Left renal cortex interstitium (tissue), 4 donors: Measurements from ENCODE around the gene SYCP3. TPM values are rescaled to one million over a fixed set of nuclear protein-coding genes. Genes with fewer than 3 reads are reported as not detected.

ENCODE experiments used
- DNase-seq, 4 donors: peaks; one replicate each; pipeline ENCODE4 v3.0.0-alpha.2; 2013; ENCODE audit warnings: low read depth in 4 of 4, low spot score in 2 of 4, missing footprints in 1 of 4
- polyA plus RNA-seq, 4 donors: library from polyadenylated mRNA; unstranded; fragments of 120-200 nt; gene quantifications; one replicate each; pipeline ENCODE4 v1.2.1, GENCODE V29; 2013; ENCODE audit not compliant: insufficient read length in 4 of 4

SYCP3 gene
- polyA plus RNA-seq, 4 donors = 0.07 to 2.2 (median 1.2) TPM

DNA sequence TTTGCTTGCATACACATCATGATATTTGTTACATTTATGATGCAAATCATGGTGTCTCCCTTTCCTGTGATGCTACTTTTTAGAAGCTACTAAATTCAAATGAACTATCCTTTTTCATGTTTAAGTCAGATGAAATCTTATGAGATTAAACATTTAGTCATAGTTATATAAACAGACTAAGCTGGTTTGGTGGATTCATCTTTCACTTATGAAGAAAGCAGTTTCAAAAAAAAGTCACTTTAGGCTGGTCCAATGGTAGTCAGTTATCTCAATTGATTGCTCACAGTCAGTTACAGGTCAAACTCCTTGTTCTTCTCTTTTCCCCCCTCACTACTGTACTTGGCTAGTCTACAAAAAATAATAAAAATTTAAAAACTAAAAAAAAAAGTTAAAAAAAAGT is 19.7 kb downstream of the SYCP3 start:
- no peak for DNase-seq

DNA sequence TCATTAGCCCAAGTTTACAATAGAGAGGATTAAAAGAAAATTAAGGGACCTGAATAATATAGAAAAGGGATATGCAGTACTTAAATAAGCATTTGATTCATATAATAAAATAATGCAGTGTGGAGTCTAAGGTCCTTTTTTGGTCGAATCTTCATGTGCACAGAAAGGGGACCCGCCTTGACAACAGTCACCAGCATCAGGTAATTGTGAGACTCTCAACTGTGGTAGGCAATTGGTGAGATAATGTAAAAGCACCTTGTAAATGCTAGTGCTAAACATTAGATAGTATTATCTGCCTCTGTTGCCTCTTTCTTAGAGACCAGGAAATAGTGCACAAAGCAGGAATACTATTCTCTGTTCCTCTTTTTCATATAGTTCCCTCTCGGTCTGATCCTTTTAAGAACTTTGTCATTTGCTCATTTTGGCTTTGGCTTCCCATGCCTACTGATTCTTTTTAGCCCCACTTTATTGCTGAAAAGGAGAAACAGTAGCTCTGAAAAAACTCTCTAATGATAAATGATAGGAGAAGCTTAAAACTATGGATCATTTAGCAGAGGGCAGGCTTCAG is 24.3 kb downstream of the SYCP3 start:
- no peak for DNase-seq

DNA sequence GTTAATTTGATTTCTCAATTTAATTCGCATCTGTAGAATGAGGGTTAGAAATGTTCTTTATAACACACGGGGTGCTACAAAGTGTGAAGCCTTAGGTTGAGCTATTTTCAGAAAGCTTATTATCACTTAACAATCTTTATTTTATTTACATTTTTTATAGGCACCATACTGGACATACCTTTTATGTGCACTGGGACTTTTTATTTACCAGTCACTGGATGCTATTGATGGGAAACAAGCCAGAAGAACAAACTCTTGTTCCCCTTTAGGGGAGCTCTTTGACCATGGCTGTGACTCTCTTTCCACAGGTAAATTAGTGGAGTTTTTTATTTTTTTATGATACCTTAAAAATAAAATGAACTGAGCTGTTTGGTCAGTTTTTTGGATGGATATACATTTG is 25.3 kb downstream of the SYCP3 start:
- no peak for DNase-seq

DNA sequence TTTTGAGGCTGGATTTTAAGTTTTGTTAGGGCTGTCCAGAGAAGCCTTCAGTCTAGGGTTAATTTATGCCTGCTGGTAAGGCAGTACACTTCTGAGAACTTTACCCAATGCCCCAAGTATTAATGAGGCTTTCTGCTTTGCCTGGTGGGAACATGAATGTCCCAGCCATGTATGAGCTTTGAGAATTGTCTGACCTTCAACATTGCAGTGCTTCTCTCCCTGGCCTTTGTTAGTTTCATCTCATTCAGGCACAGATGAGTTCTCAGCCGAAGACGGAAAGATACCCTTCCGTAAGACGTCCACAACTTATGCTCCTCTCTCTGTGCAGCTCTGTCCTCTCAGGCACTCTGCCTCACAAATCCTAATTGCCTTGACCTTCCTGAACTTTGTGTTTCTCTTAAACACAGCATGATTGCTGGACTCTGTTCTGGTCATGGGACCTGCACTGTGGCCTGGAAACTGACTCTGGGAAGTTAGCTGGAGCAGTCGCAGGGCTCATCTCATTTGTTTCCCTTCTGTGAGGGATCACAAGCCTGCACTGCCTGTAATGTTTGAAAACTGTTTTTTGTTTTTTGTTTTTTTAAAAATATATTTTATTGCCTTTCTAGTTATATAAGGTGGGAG is 26.1 kb downstream of the SYCP3 start:
- peak in 2 of 4 donors; percentile 11 to 40 for DNase-seq

DNA sequence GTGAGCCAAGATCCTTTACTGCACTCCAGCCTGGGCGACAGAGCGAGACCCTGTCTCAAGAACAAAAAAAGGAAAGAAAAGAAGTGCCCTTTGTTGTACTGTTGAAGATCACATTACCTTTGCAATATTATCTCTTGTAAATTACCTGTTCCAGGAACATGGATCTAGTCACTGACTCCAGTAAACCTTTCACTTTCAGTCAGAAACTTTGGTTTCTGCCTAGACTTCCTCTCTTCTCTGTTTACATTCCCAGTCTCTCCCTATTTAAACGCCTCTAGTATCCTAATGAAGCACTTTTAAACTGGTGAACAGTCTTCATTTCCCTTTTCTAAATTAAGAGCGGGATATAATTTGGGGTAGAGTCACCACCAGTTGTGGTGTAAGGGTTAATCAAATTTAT is 29.0 kb downstream of the SYCP3 start:
- no peak for DNase-seq

DNA sequence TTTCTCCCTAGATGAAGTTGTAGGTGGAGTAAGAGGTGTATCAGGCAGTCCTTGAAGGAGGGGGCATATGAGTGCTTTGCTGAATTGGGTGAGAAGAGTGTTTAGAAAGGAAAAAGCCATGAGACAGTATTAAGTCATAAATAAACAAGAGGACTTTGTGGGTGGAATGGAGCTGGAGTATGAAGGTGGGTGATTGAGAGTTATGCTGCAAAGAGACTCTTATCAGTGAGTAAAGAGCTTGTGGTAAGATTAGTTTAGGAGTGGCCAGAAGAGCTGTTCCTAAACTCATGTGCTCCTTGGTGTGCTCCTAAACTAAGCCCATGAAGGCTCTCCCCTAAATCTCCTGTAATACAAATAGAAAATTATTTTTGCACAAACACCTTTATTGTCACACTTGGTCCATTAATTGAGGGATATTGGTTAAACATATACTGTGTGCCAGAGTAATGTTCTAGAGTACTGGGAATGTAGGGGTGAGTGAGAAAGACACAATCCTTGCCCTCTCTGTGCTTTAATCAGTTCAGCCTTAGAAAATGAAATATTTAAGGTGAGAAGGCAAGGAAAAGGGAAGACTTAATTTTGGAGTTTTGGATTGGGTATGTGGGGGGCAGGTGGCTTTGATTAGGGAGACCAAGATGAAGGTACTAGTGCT is 32.0 kb downstream of the SYCP3 start:
- DNase-seq = no peak

DNA sequence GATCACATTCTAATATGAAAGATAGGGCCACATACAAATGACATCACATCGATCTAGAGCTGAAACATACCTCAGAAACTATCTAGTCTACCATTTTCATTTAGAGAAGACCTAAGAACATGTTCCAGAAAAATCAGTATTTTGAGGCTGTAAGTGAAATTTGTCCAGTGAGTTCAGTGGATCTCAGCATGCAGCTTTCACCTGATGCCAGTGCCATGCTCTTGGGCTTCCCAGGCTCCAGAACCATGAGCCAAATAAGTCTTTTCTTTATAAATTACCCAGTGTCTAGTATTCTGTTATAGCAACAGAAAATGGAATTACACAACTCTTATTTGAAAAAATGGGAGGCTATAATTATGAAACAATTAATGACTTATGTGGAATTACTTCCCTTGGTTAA is 32.9 kb downstream of the SYCP3 start:
- DNase-seq = no peak

DNA sequence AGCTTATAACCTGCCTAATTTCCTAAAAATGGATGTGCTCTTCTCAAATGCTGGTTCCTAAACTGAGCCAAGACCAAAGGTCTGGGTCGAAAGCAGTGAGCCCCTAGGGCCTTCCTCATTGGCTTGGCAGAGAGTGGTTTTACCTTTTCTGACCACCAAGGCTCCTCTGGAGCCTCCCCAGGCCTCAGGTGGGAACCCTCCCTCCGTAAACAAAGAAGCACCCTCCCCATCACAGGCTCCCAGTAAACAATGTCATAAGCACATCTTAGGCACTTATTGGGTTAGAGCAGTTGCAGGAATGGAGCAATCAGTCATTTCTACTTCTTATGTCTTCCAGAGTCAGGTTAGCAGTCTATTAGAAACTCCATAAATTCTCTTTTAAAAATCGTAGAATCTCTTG is 35.8 kb downstream of the SYCP3 start:
- DNase-seq = no peak

DNA sequence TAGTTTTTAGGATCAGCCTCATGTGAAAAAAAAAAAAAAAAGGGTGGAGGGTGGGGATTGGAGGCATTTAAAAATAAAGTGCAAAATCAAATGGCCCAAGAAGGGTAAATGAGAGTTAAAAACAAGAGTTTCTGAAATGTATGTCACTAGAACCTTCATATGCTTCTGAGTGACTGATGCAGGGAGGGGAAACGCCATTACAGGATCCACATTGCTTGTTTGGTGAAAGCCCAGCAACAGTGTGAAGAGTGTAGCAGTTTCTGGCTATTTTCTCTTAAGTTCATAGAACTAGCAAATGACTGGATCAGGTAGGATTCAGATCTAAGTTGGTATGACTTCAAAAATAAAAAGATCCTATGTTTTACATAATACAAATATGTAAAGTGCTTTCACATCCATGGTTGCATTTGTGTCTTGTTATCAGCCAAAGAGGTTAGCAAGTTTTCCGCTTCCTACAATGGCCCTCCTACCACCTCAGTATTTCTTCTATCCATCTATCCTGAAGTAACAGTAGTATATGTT is 38.9 kb downstream of the SYCP3 start:
- no peak for DNase-seq

DNA sequence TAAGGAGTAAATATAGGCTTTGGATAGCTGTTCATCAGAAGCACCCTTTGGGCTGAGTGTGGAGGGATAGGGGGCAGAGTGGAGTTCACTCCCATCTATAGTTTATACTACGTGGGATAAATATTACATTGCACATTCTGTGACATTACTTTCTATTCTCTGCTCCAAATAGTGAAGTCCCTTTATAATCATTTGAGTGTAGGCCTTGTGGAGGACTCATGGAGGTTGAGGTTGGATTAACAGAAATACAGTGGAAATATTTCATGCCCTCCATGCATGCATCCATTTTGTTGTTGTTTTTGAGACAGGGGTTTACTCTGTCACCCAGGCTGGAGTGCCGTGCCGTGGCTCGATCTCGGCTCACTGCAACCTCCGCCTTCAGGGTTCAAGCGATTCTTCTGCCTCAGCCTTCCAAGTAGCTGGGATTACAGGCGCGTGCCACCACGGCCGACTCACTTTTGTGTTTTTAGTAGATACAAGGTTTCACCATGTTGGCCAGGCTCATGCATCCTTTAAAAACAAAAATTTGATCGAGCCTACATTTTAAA is 40.4 kb downstream of the SYCP3 start:
- DNase-seq = peak in 2 of 4 donors; percentile 8 to 17

DNA sequence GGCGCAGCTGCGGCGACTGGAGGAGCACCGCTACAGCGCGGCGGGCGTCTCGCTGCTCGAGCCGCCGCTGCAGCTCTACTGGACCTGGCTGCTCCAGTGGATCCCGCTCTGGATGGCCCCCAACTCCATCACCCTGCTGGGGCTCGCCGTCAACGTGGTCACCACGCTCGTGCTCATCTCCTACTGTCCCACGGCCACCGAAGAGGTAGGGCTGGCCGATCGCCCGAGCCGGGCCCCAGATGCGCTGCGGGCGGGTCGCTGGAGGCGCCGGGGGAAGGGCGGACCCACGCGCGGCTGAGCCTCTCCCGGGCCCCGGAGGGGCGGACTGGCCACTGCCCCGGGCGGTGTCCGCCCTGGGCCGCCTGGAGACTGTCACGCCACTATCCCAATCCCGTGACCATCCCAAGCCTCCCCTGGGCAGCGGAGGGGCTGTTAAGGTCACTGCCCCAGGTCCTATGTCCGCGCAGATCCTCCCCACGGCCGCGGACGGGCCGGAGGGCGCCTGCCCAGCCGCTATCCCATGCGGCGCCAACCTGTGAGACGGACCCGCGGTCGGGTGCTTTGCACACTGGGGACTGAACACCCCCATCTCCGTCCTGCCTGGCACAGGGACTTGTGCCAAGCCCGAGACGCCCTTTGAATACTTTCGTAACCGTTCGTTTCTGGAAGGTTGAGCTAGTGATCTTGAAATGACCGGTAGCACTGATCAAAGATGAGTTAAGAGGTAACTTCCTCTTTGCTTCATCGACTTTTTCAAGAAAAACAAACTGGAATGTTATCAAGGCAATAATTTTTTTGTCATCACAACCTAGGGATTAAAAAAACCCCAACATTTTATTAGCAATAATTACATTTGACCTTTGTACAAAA is 41.1 kb downstream of the SYCP3 start:
- peak in 2 of 4 donors; percentile 17 to 29 for DNase-seq

DNA sequence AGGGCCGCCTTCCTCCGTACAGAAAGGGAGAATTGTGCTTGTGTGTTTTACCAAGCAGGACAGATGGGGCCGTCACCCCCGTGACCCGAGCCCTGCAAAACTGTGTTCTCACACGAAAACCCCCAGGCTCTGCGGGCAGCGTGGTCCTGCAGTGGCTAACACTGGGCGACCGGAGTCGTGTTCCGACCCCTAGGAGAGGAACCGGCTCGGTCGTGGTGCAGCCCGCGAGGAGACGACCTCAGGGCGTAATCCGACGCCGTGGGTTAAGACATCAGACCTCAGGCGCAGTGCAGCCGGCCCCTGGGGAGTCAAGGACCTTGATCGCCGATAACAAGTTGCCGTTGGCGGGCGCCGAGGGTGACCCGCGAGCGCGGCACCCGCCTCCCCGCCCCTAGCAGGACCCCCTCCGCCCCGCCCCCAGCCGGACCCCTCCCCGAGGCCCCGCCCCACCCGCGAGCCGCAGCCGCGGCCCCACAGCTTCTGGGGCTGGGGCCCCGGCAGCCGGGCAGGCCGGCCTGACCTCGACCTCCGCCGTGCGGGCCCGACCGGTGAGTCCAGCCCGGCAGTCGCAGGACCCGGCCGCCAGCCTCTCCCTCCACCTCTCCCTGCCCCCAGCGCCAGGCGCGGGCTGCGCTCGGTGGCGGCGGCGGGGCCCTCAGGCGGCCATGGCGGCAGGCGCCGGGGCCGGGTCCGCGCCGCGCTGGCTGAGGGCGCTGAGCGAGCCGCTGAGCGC is 41.9 kb downstream of the SYCP3 start, which contains the start of gene CHPT1:
Gene CHPT1 (plus strand): TSS at position 444 of the 733 bp plus-strand sequence. CDS start 222 bp downstream, at position 666.
- peak in 2 of 4 donors; percentile 31 to 49 for DNase-seq

DNA sequence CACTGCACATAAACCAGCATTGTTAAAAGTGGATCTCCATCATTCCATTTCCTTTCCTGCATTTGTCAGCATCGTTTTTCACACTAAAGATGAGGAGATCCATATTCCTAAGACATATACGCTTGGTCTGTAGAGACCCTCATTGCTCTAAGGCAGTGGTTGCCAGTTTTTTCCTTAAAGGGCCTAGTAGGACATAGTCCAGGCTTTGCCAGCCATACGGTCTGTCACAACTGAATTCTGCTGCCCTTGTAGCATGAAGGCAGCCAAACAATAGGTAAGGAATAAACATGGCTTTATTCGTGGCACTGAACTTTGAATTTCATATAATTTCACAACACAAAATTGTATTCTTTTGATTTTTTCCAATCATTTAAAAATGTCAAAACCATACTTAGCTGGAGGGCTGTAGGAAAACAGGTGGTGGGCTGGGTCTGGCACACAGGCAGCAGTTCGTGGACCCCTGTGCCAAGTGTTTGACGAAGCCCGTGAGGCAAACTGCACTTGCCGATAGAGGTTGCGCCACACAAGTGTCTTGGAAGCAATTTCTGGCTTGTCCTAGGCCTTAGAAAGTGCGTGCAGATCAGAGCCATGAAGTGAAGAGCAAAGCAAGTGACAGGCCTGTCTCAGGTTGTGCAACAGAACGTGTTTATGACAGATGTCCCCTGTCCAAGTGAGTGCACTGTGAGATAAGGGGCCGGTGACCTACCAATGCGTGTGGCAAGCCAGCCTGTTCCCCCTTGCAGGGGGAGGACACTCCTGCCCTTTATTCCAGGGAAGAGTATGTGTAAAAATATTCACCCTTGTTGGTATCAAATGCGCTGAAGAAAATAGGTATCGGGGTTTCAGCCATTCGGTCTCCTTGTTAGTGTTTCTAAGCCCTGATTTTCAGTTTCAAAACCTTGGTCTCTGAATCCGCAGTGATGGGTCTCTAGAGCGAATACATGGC is 42.7 kb downstream of the SYCP3 start:
- no peak for DNase-seq

DNA sequence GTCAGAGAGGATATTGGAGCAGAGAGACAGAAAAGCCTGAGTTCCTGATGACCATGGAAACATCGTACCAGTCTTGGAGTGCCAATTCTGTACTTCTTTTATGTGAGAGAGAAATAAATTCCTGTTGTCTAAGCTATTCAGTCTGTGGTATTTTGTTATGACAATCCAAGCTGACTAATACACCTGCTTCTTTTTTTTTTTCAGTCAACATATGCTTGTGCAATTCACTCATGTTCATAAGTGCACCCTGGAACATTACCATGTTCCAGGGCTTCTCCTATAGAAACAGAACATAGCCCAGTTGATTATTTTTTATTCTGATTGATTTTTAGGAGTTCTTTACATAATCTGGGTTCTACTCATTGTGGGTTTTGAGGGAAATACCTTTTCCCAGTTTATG is 43.6 kb downstream of the SYCP3 start:
- DNase-seq = no peak

DNA sequence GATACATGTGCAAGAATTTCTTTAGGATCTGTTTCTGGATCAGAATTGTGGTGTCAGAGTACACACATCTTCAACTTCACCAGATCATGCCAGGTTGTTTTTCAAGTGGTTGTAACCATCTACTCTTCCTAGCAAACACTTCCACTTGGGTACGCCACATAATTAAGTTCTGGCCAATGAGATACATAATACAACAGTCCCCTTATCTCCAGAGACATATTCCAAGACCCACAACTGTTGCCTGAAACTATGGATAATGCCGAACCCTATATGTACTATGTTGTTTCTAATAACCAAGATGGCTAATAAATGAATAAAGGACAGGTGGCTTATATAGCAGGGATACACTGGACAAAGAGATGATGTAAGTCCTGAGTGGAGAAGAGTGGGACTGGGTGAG is 44.3 kb downstream of the SYCP3 start:
- DNase-seq = no peak

DNA sequence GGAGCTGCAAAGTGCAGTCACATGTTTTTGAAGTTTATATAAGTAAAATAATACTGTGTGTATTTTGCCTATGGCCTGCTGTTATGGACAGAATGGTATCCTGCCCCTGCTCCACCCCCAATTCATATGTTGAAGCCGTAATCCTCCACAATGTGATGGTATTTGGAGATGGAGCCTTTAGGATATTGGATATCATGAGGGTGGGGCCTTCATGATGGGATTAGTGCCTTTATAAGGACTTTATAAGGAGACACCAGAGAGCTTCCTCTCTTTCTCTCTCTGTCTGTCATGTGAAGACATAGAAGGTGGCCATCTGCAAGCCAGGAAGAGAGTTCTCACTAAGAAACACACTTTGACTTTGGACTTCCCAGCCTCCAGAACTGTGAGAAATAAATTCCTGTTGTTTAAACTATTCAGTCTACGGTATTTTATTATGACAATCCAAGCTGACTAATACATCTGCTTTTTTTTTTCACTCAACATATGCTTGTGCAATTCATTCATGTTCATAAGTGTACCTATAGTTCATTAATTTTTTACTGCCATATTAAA is 44.9 kb downstream of the SYCP3 start:
- no peak for DNase-seq

DNA sequence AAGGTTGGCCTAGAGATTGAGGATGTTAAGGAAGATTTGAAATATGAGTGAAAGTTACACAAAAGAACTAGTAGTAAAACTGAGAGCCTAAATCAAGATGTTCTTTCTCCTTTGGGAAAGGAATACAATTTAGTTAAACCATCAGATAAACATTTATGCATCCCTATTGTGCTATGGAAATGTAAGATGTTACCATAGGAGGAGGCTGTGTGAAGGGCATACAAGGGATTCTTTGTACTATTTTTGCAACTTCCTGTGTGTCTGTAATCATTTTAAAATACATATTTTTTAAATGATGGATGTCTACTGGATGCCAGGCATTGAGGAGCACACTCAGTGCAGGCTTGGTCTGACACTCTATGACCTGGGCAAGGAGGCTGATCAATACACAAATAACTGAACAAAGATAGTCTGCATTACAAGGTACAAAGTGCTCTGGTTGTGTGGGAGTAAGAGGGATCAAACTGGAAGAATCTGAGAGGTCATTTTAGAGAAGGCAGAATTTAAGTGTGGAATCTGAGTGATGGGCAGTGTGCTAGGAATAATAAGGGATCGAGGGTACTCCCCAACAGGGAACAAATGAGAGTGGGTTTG is 47.7 kb downstream of the SYCP3 start:
- DNase-seq = no peak

DNA sequence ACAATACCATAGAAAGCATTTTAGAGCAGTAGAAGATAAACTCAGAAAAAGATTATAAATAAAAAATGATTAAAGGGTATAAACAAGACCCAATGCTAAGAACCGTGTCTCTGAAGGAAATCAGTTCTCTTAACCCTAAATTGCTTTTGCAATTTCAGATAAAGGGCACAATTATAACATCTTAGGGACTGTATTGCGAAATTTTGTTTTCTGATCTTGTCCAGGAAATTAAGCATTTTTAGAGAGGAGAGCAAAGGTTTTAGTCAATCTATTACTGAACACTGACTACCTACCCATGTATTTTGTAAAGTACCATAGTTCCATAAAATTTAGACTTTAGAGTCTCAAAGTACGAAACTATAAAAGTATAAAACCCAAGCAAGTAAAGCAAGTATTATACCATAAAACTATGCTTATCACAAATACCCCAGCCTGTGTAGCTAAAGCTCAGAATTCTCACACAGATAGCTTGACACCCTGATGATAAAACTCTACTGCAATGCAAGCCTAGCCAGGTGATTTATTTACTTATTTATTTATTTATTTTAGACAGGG is 48.6 kb downstream of the SYCP3 start:
- no peak for DNase-seq
